ENCODE data around the gene LRMDA.

Gene LRMDA

DNA sequence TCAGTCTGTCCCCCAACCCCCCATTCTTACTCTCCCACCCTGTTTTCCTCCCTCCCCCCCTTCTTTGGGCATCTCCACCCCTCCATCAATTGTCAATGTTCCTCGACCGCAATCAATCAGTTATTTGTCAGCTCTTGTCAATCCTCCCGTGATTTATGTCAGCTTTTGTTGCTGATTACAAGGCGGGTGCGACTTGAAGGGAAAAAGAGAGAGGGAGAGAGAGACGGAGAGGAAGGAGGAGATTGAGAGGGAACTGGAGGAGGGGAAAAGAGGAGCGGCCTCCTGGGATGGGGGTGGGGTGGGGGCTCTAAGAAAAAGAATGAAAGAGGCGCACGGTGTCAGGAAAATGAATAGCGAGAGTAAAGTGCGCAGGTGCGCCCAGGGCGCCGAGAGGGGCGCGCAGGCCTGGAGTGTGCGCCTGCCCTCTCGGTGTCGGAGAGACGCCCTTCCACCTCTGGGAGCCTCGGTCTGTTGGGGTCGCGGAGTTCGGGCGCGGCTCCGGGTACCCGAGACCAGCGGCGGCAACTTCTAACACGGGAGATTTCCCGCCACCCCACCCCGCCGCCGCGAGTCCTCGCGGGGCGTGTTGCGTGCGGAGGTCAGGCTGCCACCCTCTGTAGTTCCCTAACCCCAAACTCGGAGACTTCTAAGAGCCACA is 28.8 kb upstream of the LRMDA start:
- no peak for DNase-seq (ENCODE audit: low spot score)

DNA sequence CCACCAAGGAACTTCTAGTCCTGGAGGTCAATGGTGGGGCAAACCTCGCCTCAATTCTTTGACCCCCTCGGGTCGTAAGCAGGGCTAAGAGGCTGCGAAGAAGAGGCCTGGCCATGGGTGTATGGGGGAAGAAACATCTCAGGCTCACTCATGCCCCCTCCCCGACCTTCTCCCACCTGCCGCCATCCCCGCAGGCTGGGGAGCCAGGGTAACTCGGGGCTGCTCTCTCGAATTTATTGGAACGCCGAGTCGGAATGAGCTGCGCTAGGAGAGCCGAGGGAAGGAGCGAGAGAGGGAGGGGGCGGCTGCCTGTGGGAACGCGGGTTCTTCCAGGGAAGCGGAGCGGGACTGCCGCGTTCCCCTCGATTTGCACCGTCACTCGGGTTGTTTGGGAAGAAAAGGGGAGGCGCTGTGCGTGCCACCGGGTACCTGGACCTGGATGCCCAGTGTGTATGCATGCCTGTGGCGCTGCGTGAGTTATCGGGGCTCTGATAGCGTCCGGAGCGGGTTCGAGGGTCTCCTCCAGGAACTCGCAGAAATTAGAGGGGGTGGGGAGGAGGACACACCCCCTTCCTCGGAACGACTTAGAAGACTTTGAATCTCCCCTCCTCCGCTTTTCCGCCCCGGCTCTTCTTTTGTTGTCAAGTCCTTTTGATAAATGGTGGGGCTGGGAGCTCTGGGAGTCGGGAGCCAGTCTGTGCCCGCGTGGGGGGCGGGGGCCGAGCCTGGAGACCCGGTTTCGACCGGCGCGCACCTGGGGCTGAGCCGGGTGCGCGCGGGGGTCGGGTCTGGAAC is 28.1 kb upstream of the LRMDA start:
- DNase-seq (ENCODE audit: low spot score): no peak

DNA sequence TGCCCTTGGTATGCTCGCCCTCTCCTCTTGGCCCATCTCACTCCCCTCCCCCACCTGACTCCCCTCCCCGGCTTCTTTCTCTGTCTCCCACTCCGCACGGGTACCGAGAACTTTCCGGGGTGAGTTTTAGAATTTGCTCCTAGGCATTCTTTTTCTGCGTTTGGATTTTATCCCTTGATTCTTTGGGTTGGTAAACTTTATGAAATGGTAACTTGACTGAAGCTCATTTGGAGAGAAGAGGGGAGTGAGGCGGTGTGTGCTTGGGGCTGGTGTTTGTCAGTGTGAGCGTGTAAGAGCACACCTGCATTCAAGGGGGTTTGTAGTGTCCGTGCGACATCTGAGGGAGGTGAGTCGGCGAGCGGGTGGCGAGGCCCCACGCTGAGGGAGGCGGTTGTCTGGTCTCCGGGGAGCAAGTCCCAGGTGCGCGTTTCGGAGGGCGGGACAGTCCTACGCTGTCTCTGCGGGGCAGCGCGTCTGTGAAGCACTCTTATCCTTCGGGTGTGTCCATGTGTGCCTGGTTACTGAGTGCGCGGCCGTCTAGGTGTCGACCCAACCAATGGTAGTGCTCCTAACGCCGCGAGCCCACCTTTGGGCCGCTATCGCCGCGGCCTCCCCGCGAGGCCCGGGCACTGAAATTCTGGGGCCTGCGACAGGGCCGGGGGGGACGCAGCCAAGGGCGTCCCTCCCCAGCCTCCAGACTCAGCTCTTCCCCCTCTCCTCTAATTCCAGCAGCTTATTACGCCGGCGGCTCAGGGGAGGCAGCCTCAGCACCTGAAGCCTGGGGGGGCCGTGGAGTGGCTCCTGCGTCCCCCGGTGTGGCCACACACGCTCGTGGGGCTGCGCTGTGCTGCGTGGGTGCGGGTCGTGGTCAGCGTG is 27.2 kb upstream of the LRMDA start:
- no peak for DNase-seq (ENCODE audit: low spot score)

DNA sequence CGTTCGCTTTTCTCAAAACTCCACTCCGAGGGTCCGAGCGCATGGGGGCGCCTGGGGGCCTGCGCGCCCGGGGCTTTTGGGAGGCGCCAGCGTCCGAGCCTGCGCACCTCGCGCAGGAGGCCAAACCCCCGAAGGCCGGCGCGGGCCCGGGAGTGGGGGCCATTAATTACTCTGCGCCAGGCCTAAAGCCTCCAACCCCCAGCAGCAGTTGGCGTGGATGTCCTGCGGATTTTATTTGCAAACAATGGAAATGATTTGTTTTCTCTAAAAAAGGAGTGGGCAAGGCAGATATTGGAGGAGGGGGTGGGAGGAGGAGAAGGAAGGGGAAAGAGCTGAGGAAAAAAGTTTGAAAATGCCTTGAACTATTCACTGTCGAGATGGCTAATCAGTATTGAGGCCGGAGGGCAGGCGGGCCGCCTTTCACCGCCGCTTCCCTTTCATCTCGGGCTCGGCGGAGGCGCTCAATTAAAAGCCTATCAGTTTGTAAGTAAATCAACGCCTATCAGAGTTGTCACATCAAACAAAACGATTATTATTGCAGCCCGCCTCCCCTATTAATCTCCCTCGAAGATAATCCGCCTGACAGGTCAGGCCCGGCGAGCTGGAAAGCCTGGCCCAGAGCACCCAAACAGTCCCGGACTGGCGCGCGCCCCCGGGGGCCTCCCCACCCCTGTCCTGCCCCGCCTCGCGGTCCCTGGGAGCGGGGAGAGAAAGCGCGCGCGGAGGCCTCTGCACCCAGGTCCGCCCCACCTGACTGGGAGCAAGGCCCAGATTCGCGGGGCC is 26.4 kb upstream of the LRMDA start:
- DNase-seq (ENCODE audit: low spot score): no peak

DNA sequence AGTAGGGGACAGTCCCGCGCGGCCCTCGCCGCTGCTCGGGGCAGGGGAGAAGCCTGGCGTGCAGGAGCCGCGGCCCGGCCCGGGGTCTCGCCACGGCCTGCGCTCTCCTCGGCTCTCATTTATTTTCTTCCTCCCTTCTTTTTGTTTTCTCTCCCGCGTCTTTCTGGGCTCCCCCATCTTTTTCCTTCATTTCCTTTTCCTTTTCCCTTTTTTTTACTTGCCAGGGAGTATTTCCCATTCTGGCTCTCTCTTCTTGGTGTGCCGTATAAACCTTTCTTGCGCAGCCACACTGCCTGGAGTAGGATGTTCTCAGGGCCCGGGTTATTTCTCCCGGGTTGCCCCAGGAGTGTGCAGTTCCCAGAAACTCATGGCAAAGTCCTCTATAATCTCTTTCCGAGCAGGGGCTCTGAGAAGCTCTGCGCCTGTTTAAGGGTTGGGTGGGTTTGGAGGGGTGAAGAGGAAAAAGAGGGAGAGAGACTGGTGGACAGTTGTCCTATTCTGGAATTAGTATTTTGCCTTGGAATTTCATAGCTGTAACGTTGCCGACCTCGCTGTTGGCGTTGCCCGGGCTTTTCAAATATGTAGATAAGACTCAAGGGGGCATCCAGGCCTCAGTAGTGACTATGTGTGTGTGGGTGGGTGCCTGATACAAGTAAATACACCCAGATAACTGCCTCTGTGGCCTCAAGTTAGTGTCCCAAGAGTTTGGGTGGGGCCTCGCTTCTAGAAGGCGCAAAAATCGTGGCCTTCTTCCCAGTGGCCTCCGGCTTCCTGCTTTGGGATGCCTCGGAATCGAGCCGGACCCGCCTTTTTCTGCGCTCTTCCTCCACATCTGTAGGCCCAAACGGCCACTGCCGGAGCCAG is 25.6 kb upstream of the LRMDA start:
- no peak for DNase-seq (ENCODE audit: low spot score)

DNA sequence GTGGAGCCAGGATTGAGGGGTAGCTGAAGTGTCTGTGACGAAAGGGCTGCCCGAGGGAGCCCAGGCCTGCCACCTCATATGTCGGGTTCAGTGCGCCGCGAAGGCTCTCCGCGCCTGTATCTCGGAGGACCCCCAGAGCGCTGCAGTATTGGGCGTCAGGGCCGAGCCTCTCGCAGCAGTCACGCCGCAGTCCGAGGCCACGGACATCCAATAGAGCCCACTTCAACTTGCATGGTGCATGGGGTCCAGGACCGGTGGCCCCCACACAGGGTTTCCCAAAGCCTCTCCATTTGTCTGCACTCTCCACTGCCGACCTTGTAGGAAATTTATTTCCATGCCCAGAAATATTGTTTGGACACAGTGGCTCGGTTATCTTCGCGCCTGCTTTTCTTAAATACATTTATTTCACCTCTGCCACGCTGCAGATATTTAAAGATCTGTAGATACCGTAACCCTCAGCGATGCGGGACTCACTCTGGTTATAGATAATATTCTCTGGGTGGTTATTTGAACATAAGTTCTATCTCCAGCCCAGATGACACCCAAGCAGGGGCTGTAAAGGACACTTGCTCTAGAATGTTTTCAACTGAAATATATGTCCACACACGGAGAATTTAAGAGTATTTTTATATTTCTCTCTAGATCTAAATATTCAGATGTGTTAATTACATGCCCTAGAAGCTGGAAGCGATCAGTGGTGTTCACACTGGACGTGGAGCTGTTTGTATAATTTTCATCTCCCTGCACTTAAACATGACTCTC is 24.8 kb upstream of the LRMDA start:
- no peak for DNase-seq (ENCODE audit: low spot score)

DNA sequence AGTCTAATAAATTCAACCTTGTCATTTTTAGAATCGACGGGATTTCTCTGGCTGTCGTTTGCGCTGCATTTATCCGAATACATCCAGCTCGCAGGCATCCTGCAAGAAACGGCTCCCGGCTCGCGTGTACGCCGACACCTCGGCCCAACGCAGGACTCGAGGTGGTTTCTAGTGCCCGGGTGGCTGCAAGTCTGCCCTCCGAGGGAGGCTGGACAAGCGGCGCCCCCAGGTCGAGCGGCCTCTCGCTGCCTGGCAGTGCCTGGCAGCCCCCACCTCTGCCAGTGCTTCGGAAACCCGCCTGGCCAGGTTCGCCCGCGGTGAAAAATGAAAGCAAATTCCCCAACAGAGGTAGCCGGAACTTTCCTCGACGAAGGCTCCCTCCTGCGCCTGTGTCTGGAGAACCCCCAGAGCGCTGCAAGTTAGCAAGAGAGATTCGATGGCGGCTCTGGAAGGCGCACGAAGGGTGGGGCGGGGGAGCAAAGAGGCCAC is 24.2 kb upstream of the LRMDA start:
- DNase-seq (ENCODE audit: low spot score): no peak

DNA sequence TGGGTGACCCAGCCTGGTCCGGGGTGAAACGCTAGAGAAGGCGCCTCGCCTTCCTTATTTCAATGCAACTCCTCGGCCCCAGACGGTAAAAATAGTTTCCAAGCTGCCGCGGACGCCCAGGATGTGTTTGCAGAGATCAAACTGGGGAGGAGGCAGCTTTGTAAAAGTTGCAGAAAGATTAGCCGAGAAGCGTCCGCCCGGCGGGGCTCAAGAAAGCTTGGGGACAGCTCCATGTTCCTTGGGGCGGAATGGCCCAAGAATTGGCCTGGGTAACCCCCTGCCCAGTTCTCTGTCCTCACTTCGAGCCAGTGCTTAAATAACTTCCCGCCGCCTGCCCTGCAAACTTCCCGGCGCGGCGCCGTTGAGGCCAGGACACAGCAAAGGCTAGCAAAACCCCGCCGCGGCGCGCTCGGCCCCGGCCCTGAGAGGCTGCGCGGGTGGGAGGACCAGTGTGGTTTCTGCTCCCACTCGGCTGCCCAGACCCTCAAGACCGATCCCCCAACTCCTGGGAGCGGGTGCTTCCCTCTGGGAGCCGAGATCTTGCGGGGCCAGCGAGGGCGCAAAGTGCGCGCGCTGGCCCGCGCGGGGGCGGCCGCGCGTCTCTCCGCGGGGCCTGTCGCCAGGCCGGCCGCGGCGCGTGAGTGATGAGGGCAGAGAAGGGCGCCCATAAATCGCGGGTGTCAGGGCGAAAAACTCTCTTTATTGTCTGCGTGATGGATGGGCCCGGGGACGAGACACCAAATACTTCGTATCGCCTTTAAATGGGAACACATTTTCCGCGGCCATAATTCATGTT is 23.5 kb upstream of the LRMDA start:
- DNase-seq (ENCODE audit: low spot score): no peak

DNA sequence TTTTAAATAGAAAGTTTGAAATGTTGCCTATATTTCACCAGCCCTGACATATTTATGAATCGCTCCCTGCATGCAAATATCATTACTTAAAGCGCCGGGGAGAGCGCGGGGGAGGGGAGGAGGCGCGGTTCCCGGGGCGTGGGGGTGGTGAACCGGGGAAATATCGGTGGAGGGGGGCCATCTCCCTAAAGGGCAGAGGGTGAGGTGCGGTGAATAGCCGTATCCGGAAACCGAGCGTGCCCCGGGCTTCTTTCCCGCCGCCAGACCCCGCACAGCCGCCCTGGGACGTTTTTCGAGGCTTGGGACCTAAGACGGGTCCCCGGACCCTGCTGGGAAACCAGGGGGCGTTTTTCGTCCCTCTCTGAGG is 22.9 kb upstream of the LRMDA start:
- DNase-seq (ENCODE audit: low spot score): no peak

DNA sequence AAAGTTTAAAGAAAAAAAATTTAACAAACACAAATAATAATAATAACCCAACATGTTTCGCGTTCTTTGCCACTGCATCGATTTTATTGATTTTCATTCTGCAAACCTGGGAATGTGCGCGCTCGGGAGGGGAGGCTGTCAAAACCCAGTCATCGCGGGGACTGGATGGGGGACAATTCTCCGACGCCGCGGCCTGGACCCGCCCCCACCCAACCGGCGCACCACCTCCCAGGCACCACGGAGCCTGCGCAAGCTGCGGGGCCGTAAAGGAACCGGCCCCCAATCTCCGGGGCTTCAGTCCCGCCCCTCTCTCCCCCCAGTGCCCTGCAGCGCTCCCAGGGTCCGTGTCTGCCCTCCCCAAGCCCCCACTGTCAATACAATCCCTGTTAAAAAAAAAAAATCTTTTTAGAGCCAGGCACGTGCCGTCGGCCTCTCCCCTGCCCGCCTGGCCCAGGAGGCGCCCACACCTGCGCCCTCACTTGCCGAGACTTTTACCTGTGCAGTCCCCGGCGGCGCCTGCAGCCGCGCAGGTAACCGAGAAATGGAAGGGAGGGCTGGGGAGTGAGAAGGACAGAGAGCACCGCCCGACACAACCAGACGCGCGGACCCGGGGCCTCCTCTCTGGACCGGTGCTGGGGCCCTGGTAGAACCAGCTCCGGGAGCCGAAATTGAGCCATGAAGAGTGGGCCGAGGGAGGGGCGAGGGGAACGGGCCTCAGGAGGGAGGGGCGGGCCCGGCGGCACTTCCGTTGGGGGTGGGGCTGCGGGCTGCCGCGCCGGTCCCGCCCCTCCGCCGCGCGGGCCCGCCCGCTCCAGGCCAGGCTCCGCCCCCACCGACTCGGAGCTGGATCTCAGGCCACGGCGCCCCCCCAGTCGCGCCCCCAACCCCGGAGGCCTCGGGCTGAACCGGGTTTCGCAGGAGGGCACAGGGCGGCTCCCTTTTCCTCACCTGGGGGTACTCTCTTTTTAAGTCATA is 22.2 kb upstream of the LRMDA start:
- no peak for DNase-seq (ENCODE audit: low spot score)

DNA sequence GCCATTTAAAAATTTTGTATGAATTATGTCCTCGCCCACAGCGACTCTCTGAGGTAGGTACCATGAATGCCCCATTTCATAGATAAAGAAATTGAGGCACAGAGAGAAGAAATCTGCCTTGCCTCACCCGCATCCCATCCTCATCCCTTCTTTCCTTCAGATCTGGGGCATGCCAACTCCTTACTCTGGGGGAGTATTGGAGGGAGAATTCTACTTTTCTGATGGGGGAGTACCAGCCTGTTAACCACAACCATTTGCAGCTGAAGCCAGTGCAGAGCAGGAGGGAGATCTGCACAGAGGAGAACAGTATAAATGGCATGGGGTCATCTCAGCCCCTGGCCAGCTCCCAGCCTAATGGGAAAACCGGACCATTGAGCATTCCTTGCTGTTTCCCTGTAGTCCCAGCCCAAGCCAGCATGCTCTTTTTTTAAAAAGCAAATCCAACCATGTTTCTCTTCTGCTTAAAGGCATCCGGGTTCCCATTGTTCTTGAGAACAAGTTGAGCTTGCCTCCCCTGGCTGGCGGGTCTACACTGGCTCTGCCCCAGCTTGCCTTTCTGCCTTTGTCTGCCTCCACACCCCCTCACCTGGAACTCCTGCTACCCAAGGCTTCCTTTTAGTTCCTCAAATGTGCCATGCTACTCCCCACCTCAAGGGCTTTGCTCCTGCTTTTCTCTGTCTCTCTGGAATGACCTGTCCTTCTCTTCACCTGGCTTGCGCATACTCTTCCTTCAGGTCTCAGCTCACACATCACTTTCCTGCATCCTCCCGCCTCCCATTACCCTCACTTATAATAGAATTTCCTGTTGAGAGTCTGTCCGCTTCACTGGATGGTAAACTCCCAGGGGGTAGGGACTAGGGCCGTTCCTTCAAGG is 21.1 kb upstream of the LRMDA start:
- DNase-seq (ENCODE audit: low spot score): no peak

DNA sequence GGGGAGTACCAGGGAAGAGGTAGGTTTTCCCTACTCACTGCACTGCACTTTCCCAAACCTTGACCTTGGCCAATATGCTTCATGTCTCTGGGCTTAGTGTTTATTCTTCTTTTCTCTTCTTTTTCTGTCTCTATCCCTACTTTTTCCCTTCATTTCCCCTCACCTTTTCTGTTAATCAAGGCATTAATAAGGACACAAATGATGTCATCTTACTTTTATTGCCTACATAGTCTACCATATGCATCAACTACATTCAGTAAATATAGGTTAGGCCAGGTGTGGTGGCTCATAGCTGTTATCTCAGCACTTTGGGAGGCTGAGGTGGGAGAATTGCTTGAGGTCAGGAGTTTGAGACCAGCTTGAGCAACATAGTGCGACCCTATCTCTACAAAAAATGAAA is 16.9 kb upstream of the LRMDA start:
- no peak for DNase-seq (ENCODE audit: low spot score)

DNA sequence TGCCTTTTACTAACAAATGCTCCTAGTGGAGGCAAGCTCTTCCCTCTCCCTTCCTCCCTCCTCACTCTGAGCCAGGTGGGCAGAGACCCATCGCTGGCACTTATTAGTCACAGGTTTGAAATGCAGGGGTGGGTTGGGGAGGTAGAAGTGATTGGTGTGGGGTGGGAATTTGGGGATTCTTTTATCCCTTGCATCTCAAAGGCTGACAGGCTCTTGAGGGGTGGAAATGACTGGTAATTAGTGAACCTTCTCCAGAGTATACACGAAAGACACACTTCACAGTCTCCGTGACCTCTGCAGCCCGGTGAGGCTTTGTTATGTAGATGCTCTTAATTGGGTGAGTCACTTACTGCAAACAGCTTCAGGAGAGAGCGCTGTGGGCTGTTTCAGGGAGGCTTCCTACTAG is 13.9 kb upstream of the LRMDA start:
- DNase-seq (ENCODE audit: low spot score): no peak

DNA sequence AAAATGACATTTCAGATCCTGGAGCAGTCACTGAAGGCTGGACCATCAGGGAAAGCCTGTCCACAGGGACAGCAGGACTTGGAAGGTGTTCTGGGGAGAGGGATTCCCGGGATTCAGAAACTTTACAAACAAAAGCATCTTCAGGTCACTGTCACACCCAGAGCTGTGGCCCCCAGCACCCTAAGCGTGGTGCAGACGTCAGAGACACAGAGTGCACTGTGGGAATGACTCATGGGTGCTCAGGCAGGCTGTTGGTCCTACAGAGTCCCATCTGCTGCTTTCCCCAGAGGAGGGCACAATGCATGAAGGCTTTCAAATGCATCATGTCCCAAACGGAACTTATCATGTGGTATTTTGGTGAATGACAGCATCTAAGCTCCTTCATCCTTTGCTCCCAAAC is 13.1 kb upstream of the LRMDA start:
- DNase-seq (ENCODE audit: low spot score): no peak

DNA sequence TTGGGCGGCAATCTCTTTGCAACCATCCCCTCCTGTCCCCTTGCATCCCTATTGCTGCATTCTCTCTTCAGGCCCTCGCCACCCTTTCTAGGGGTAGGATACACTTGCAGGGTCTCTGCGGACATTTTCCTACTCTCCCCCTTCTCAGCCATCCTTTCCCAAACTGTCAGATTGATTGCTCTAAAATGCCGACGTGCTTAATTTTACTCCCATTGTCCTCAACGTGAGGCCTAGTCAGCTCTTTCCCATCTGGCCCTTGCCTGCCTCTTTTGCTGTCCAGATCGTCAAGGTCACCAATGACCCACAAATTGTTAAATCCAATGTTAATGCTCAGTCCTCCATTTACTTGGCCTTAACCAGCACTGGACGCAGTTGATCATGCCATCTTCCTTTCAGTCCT is 12.7 kb upstream of the LRMDA start:
- no peak for DNase-seq (ENCODE audit: low spot score)

DNA sequence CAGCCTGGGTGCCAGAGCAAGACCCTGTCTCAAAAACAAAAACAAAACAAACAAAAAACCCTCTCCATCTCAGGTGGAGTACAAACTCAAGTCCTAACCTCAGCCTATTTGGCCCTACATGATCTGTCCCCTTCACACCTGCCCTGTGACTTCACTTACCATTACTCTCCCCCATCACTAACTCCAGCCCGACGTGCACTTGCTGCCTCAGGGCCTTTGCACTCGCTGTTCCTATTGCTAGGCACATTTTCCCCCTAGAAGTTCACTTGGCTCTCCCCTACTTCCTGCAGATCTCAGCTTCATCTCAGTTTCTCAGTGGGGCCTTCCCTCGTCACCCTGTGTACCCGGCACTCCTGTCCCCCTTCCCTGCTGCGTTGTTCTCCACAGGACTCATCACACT is 8.5 kb upstream of the LRMDA start:
- DNase-seq (ENCODE audit: low spot score): no peak

DNA sequence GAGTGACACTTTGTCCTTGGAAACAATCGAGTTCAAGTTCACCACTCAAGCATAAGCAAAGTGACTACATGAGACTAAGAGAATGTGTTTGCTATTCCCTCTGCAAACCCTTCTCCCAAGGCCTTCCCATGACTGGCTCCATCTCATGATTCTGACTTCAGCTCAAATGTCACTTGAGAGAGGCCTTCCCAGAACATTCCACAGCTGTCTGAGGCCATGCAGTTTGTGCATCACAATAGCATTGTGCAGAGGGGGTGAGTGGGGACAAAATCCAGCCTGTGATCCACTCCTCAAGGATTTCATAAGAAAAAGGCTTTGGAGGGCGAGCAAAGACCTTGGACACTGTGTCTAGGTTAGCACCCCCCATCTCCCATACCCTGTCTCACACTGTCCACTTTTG is 6.9 kb upstream of the LRMDA start:
- DNase-seq (ENCODE audit: low spot score): no peak

Measured in CD4-positive, alpha-beta T cell treated with Interleukin-2 at 100 ng/mL for 4 hours (primary cell).